SK-N-SH (cell line): ENCODE data around the gene NDUFB8. TPM values are rescaled to one million over a fixed set of nuclear protein-coding genes. Genes with fewer than 3 reads are reported as not detected.

Experiments used
- CTCF ChIA-PET: fragments of 300-600, 350-600 bp; formaldehyde crosslinking; extraction: SDS; loops from one replicate; lab custom pipeline; 2021; lab: Yijun Ruan, JAX
- POLR2A ChIA-PET: fragments of 350-600 bp; sonication (Branson Sonifier 250); formaldehyde crosslinking; extraction: SDS; loops from one replicate; lab custom pipeline; 2020; ENCODE audit warnings: antibody characterized with exemption, inconsistent platforms; lab: Yijun Ruan, JAX
- DNase-seq: peaks from one replicate; pipeline ENCODE4 v3.0.0; 2012
- H2AFZ ChIP-seq: fragments of 200-600 bp; sonication (generic); 2 replicates; pipeline ENCODE4 v1.8.1; 2016; ENCODE audit warnings: antibody characterized with exemption, mild to moderate bottlenecking, low read depth
- H3F3A ChIP-seq: fragments of 200-600 bp; sonication (generic); replicated peaks from 2 replicates; pipeline ENCODE3; 2016; ENCODE audit warnings: antibody characterized with exemption, mild to moderate bottlenecking; ENCODE audit not compliant: insufficient read depth
- H3K27ac ChIP-seq, 2 experiments: fragments of 200-500 bp in 1 of 2; fragments of 200-600 bp in 1 of 2; sonication (Bioruptor generic) in 1 of 2; sonication (generic), shearing (Covaris generic) in 1 of 2; 2 replicates each; pipeline versions ENCODE4 v1.5.1 to v1.6.1; 2014 to 2016; ENCODE audit warnings: low read depth in 2 of 2, inconsistent platforms in 1 of 2, low read length in 1 of 2, mild to moderate bottlenecking in 1 of 2, mixed read lengths in 1 of 2
- H3K27me3 ChIP-seq: fragments of 200-600 bp; sonication (generic), shearing (Covaris generic); 2 replicates; pipeline ENCODE4 v1.6.1; 2016; ENCODE audit warnings: mixed run types; ENCODE audit not compliant: insufficient read depth
- H3K36me3 ChIP-seq, 2 experiments: fragments of 200-500 bp in 1 of 2; fragments of 200-600 bp in 1 of 2; sonication (Bioruptor generic) in 1 of 2; sonication (generic) in 1 of 2; replicated peaks in 1 of 2; 2 replicates each; pipeline versions ENCODE3 to v1.5.1; 2014 to 2016; ENCODE audit warnings: low read length in 1 of 2, mild to moderate bottlenecking in 1 of 2; ENCODE audit not compliant: insufficient read depth in 2 of 2, control insufficient read depth in 1 of 2
- H3K4me1 ChIP-seq, 2 experiments: fragments of 200-500 bp in 1 of 2; fragments of 200-600 bp in 1 of 2; sonication (Bioruptor generic) in 1 of 2; sonication (generic), shearing (Covaris generic) in 1 of 2; 2 replicates each; pipeline versions ENCODE4 v1.5.1 to v1.6.1; 2014 to 2016; ENCODE audit warnings: low read depth in 1 of 2, low read length in 1 of 2, mixed run types in 1 of 2; ENCODE audit not compliant: insufficient read depth in 2 of 2, control insufficient read depth in 1 of 2
- H3K4me2 ChIP-seq: fragments of 200-600 bp; sonication (generic), shearing (Covaris generic); 2 replicates; pipeline ENCODE4 v1.6.1; 2017; ENCODE audit warnings: mixed run types
- H3K4me3 ChIP-seq, 2 experiments: fragments of 200-500 bp in 1 of 2; fragments of 200-600 bp in 1 of 2; sonication (Bioruptor generic) in 1 of 2; sonication (generic), shearing (Covaris generic) in 1 of 2; 2 replicates each; pipeline versions ENCODE4 v1.5.1 to v1.8.1; 2014 to 2016; ENCODE audit warnings: low read depth in 2 of 2, inconsistent platforms in 1 of 2, low read length in 1 of 2, mild to moderate bottlenecking in 1 of 2, mixed read lengths in 1 of 2, moderate library complexity in 1 of 2
- H3K79me2 ChIP-seq: fragments of 200-600 bp; sonication (generic); 2 replicates; pipeline ENCODE4 v1.8.1; 2017; ENCODE audit warnings: mild to moderate bottlenecking; ENCODE audit not compliant: insufficient read depth
- H3K9ac ChIP-seq: fragments of 200-600 bp; sonication (generic); 2 replicates; pipeline ENCODE4 v1.6.1; 2017; ENCODE audit warnings: mixed run types
- H3K9me2 ChIP-seq: fragments of 200-600 bp; sonication (generic); 2 replicates; pipeline ENCODE4 v1.6.1; 2017; ENCODE audit warnings: mixed run types
- H3K9me3 ChIP-seq: fragments of 200-600 bp; sonication (generic); 2 replicates; pipeline ENCODE4 v1.6.1; 2017; ENCODE audit warnings: mixed run types, mild to moderate bottlenecking, moderate library complexity
- H4K20me1 ChIP-seq: fragments of 200-600 bp; sonication (generic); 2 replicates; pipeline ENCODE4 v1.6.1; 2017; ENCODE audit warnings: mild to moderate bottlenecking, mixed run types; ENCODE audit not compliant: insufficient read depth
- CHD2 ChIP-seq: fragments of 150-350 bp; IDR thresholded peaks from 2 replicates; pipeline ENCODE4 v1.6.1; 2018; ENCODE audit warnings: low read length; ENCODE audit not compliant: partially characterized antibody
- ELF1 ChIP-seq: IDR thresholded peaks from 2 replicates; pipeline ENCODE4 v1.4.0; 2012
- EZH2phosphoT487 ChIP-seq: fragments of 200-600 bp; sonication (generic); IDR thresholded peaks from 2 replicates; pipeline ENCODE4 v1.6.1; 2017; ENCODE audit warnings: low read depth, mixed run types, mild to moderate bottlenecking, antibody characterized with exemption, moderate library complexity, borderline replicate concordance
- FOXM1 ChIP-seq: IDR thresholded peaks from 2 replicates; pipeline ENCODE4 v1.4.0; 2012; ENCODE audit warnings: low read depth, mild to moderate bottlenecking
- GABPA ChIP-seq: IDR thresholded peaks from 2 replicates; pipeline ENCODE4 v1.4.0; 2012; ENCODE audit warnings: low read depth, mild to moderate bottlenecking
- MXI1 ChIP-seq: IDR thresholded peaks from 2 replicates; pipeline ENCODE4 v1.6.1; 2012; ENCODE audit warnings: mild to moderate bottlenecking, low read depth, low read length, improper control_type of control experiment
- NFIC ChIP-seq: IDR thresholded peaks from 2 replicates; pipeline ENCODE4 v1.4.0; 2012; ENCODE audit warnings: borderline replicate concordance
- POLR2AphosphoS5 ChIP-seq: IDR thresholded peaks from 2 replicates; pipeline ENCODE4 v1.6.1; 2012; ENCODE audit warnings: low read depth, low read length
- RCOR1 ChIP-seq: fragments of 150-350 bp; IDR thresholded peaks from 2 replicates; pipeline ENCODE4 v1.6.1; 2017; ENCODE audit warnings: antibody characterized with exemption, low read length
- RFX5 ChIP-seq: IDR thresholded peaks from 2 replicates; pipeline ENCODE4 v1.6.1; 2012; ENCODE audit warnings: mild to moderate bottlenecking, improper control_type of control experiment, low read length
- RXRA ChIP-seq: IDR thresholded peaks from 2 replicates; pipeline ENCODE4 v1.4.0; 2012; ENCODE audit warnings: low read depth, mild to moderate bottlenecking, borderline replicate concordance
- SMC3 ChIP-seq: IDR thresholded peaks from 2 replicates; pipeline ENCODE4 v1.6.1; 2012; ENCODE audit warnings: low read depth, low read length, improper control_type of control experiment
- TAF1 ChIP-seq: IDR thresholded peaks from 2 replicates; pipeline ENCODE4 v1.6.1; 2012; ENCODE audit warnings: low read depth, mild to moderate bottlenecking, low read length, moderate library complexity, borderline replicate concordance
- YY1 ChIP-seq: IDR thresholded peaks from 2 replicates; pipeline ENCODE4 v1.4.0; 2012; ENCODE audit warnings: low read depth, mild to moderate bottlenecking
- WGBS: methylation state at CpG from one replicate; pipeline ENCODE4 v1.1.6; 2017; ENCODE audit warnings: low lambda C conversion rate; 5-methylcytosine and 5-hydroxymethylcytosine counted together
- polyA plus RNA-seq, 3 experiments: library from polyadenylated mRNA; depleted of rRNA; stranded (reverse); fragments of >200 nt; gene quantifications; 2 replicates each; pipeline ENCODE4 v1.2.3, GENCODE V29; 2012
- TF ChIP-seq, protein P1 (sequence below): IDR thresholded peaks from 2 replicates; pipeline ENCODE4 v1.4.0; 2012; ENCODE audit warnings: low read depth, borderline replicate concordance
- TF ChIP-seq, protein P2 (sequence below): fragments of 150-350 bp; IDR thresholded peaks from 2 replicates; pipeline ENCODE4 v1.6.1; 2016; ENCODE audit warnings: mild to moderate bottlenecking, low read depth, low read length
- TF ChIP-seq, protein P3 (sequence below): IDR thresholded peaks from 2 replicates; pipeline ENCODE4 v1.6.1; 2012; ENCODE audit warnings: mild to moderate bottlenecking, low read depth, low read length, moderate library complexity
- TF ChIP-seq, protein P4 (sequence below): IDR thresholded peaks from 2 replicates; pipeline ENCODE4 v1.4.0; 2012; ENCODE audit warnings: low read depth

The NDUFB8 gene
- polyA plus RNA-seq, 1 of the 3 experiments (the other 2 are of a cell fraction) = 368 TPM

DNA sequence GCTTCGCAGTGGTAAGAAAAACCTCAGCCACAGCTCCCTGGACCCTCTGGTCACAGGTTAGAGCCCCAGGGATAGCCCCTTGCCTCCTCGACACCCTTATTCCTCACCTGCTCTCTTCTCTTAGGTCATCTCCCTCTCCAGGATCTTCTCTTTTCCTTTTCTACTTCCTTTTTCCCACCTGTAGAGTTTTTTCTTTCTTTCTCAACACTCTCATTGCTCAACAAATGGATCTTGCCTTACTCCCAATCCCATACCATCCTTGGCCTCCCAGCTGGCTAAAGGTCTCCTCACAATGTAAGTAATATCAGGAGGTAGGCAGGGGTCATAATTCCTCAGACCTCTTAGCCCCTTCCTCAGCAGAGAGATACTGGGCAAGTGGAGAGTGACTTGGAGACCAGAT lies 49.7 kb downstream of the NDUFB8 start:
- Histone ChIP-seq H3K9ac (no peak overlapping the region), H2AFZ (no peak overlapping the region), H3K4me3 (no peak overlapping the region), H3K4me2 (no peak overlapping the region), H3K36me3 (no peaks in the 10 kb centered on the region), H3K4me1 (peaks cover 0 to 13% of the 10 kb centered on the region in 2 experiments; a peak in 1 of 4 replicates), H3F3A (no peaks in the 10 kb centered on the region), H3K9me3 (no peaks in the 10 kb centered on the region), H4K20me1 (no peaks in the 10 kb centered on the region), H3K79me2 (no peaks in the 10 kb centered on the region), H3K27ac (no peak overlapping the region)
- POLR2A ChIA-PET = no interaction called here
- DNase-seq = no peak
- WGBS = 24% methylated on average over 2 of the region's 2 CpGs
- TF ChIP-seq YY1 = no peak
- TF ChIP-seq ELF1 = no peak
- TF ChIP-seq, protein P1, sequence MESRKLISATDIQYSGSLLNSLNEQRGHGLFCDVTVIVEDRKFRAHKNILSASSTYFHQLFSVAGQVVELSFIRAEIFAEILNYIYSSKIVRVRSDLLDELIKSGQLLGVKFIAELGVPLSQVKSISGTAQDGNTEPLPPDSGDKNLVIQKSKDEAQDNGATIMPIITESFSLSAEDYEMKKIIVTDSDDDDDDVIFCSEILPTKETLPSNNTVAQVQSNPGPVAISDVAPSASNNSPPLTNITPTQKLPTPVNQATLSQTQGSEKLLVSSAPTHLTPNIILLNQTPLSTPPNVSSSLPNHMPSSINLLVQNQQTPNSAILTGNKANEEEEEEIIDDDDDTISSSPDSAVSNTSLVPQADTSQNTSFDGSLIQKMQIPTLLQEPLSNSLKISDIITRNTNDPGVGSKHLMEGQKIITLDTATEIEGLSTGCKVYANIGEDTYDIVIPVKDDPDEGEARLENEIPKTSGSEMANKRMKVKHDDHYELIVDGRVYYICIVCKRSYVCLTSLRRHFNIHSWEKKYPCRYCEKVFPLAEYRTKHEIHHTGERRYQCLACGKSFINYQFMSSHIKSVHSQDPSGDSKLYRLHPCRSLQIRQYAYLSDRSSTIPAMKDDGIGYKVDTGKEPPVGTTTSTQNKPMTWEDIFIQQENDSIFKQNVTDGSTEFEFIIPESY = no peak
- no peak for TF ChIP-seq GABPA
- TF ChIP-seq, protein P2, sequence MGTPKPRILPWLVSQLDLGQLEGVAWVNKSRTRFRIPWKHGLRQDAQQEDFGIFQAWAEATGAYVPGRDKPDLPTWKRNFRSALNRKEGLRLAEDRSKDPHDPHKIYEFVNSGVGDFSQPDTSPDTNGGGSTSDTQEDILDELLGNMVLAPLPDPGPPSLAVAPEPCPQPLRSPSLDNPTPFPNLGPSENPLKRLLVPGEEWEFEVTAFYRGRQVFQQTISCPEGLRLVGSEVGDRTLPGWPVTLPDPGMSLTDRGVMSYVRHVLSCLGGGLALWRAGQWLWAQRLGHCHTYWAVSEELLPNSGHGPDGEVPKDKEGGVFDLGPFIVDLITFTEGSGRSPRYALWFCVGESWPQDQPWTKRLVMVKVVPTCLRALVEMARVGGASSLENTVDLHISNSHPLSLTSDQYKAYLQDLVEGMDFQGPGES = no peak
- no peak for TF ChIP-seq CHD2
- TF ChIP-seq POLR2AphosphoS5 = no peak
- TF ChIP-seq RXRA = no peak
- TF ChIP-seq, protein P3, sequence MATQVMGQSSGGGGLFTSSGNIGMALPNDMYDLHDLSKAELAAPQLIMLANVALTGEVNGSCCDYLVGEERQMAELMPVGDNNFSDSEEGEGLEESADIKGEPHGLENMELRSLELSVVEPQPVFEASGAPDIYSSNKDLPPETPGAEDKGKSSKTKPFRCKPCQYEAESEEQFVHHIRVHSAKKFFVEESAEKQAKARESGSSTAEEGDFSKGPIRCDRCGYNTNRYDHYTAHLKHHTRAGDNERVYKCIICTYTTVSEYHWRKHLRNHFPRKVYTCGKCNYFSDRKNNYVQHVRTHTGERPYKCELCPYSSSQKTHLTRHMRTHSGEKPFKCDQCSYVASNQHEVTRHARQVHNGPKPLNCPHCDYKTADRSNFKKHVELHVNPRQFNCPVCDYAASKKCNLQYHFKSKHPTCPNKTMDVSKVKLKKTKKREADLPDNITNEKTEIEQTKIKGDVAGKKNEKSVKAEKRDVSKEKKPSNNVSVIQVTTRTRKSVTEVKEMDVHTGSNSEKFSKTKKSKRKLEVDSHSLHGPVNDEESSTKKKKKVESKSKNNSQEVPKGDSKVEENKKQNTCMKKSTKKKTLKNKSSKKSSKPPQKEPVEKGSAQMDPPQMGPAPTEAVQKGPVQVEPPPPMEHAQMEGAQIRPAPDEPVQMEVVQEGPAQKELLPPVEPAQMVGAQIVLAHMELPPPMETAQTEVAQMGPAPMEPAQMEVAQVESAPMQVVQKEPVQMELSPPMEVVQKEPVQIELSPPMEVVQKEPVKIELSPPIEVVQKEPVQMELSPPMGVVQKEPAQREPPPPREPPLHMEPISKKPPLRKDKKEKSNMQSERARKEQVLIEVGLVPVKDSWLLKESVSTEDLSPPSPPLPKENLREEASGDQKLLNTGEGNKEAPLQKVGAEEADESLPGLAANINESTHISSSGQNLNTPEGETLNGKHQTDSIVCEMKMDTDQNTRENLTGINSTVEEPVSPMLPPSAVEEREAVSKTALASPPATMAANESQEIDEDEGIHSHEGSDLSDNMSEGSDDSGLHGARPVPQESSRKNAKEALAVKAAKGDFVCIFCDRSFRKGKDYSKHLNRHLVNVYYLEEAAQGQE = no peak
- TF ChIP-seq, protein P4, sequence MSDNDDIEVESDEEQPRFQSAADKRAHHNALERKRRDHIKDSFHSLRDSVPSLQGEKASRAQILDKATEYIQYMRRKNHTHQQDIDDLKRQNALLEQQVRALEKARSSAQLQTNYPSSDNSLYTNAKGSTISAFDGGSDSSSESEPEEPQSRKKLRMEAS = no peak
- TF ChIP-seq SMC3 = no peak
- TF ChIP-seq FOXM1 = no peak
- TF ChIP-seq TAF1 = no peak
- TF ChIP-seq MXI1 = no peak
- TF ChIP-seq RCOR1 = no peak
- TF ChIP-seq NFIC = no peak
- TF ChIP-seq RFX5 = no peak
- TF ChIP-seq EZH2phosphoT487 = no peak
- TF ChIP-seq, all 33 proteins: peak for 0
- CTCF ChIA-PET = interaction anchor here (0.6 to 10.3 kb wide), 5 partner anchors 11 to 38 kb away, joined by 3 to 158 read pairs (median 95); no protein-coding TSS in a partner anchor
- H3K27me3 ChIP-seq = peaks cover 25% of the 10 kb centered on the region; the same call in 1 of the 2 replicates
- H3K9me2 ChIP-seq = no peaks in the 10 kb centered on the region
